PFSK-1 (cell line): Measurements from ENCODE around the gene ZNF280A.

Experiments
- FOXP2 ChIP-seq: optimal IDR thresholded peaks from 2 replicates; pipeline ENCODE3; 2011; ENCODE audit warnings: borderline replicate concordance, control low read depth, inconsistent platforms; ENCODE audit not compliant: insufficient read depth; ENCODE audit errors: extremely low read length, extremely low read depth
- POLR2AphosphoS5 ChIP-seq: IDR thresholded peaks from 2 replicates; pipeline ENCODE4 v1.6.1; 2012; ENCODE audit warnings: low read depth, mild to moderate bottlenecking, control low read depth, low read length, moderate library complexity
- SIN3A ChIP-seq: IDR thresholded peaks from 2 replicates; pipeline ENCODE4 v1.6.1; 2012; ENCODE audit warnings: mild to moderate bottlenecking, low read length, moderate library complexity, borderline replicate concordance; ENCODE audit not compliant: insufficient read depth
- TAF1 ChIP-seq: IDR thresholded peaks from 2 replicates; pipeline ENCODE4 v1.6.1; 2012; ENCODE audit warnings: low read length, control low read depth, borderline replicate concordance; ENCODE audit not compliant: insufficient read depth
- TF ChIP-seq, protein P1 (sequence below), 2 experiments: IDR thresholded peaks; 2 replicates each; pipeline versions ENCODE4 v1.6.1 to v1.8.0; 2011 to 2012; ENCODE audit warnings: low read depth in 2 of 2, low read length in 2 of 2, control low read depth in 1 of 2, inconsistent platforms in 1 of 2, mild to moderate bottlenecking in 1 of 2, moderate library complexity in 1 of 2; ENCODE audit not compliant: insufficient read depth in 1 of 2

ZNF280A gene

GRCh38 chr22:22488736-22489135 lies 31.3 kb downstream of the ZNF280A start:
- TF ChIP-seq FOXP2 = no peak
- TF ChIP-seq, protein P1, sequence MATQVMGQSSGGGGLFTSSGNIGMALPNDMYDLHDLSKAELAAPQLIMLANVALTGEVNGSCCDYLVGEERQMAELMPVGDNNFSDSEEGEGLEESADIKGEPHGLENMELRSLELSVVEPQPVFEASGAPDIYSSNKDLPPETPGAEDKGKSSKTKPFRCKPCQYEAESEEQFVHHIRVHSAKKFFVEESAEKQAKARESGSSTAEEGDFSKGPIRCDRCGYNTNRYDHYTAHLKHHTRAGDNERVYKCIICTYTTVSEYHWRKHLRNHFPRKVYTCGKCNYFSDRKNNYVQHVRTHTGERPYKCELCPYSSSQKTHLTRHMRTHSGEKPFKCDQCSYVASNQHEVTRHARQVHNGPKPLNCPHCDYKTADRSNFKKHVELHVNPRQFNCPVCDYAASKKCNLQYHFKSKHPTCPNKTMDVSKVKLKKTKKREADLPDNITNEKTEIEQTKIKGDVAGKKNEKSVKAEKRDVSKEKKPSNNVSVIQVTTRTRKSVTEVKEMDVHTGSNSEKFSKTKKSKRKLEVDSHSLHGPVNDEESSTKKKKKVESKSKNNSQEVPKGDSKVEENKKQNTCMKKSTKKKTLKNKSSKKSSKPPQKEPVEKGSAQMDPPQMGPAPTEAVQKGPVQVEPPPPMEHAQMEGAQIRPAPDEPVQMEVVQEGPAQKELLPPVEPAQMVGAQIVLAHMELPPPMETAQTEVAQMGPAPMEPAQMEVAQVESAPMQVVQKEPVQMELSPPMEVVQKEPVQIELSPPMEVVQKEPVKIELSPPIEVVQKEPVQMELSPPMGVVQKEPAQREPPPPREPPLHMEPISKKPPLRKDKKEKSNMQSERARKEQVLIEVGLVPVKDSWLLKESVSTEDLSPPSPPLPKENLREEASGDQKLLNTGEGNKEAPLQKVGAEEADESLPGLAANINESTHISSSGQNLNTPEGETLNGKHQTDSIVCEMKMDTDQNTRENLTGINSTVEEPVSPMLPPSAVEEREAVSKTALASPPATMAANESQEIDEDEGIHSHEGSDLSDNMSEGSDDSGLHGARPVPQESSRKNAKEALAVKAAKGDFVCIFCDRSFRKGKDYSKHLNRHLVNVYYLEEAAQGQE (IDR thresholded peaks at IDR 0.05; ENCODE audit: insufficient read depth in 1 of 2, low read depth in 2 of 2, low read length in 2 of 2) = no peak
- no peak for TF ChIP-seq TAF1
- no peak for TF ChIP-seq SIN3A
- TF ChIP-seq POLR2AphosphoS5 = no peak

DNA sequence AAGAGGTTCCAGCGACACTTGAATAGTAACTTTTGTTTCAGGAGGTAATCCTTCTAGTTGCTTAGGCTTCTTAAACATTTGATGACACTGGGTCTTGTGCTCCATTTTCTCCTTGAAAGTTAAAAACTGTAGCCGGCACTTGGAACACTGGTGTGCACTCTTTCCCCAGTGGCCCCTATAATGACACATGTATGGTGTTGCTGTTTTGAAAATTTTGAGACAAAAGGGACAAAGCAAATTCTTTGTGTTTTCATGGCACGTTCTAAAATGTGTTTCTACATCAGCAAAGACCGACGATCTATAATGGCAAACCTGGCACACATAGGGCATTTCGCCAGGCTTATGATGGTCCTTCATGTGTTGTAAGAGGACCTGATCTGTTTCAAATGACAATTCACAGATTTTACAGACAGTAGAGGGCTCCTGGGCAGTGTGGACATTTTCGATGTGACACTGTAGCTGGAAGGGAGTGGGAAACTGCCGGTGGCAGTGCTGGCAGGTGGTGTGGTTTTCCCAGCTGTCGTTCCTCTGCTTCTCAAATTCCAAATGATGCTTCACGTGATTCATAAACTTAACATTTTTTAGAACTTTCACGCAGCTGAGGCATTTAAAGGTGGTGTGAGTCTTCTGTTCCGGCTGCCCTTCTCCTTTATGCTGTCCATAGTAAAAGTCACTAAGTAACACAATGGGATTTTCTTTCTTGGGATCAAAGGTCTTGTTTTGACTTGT lies 32.0 kb downstream of the ZNF280A start:
- no peak for TF ChIP-seq FOXP2
- TF ChIP-seq, protein P1 (IDR thresholded peaks at IDR 0.05; ENCODE audit: insufficient read depth in 1 of 2, low read depth in 2 of 2, low read length in 2 of 2) = no peak
- TF ChIP-seq TAF1 = no peak

DNA sequence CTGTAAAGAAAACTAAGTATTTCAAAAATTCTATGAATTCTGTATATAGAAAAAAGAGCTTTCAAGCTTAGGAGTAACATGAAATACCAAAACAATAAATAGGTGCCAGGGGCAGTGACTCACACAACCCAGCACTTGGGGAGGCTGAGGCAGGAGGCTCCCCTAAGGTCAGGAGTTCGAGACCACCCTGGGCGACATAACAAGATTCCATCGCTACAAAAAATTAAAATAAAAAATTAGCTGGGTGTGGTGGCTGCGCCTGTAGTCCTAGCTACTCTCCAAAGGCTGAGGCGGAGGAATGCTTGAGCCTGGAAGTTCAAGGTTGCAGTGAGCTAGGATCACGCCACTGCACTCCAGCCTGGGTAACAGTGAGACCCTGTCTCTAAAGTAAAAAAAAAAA lies 33.0 kb downstream of the ZNF280A start:
- TF ChIP-seq POLR2AphosphoS5 (no peak), TAF1 (no peak), FOXP2 (no peak), SIN3A (no peak)
- TF ChIP-seq, protein P1 (IDR thresholded peaks at IDR 0.05; ENCODE audit: insufficient read depth in 1 of 2, low read depth in 2 of 2, low read length in 2 of 2) = no peak

GRCh38 chr22:22486132-22486899 lies 33.8 kb downstream of the ZNF280A start:
- TF ChIP-seq TAF1 (no peak), SIN3A (no peak), POLR2AphosphoS5 (no peak), FOXP2 (no peak)
- TF ChIP-seq, protein P1 (IDR thresholded peaks at IDR 0.05; ENCODE audit: insufficient read depth in 1 of 2, low read depth in 2 of 2, low read length in 2 of 2) = no peak
